HAP-1 (cell line): ENCODE measurements around the gene GLOD4.
"Not testable (repeated sequence)": the region's sequence is repeated elsewhere in the genome, so short reads cannot be mapped to it uniquely, and the experiment has no call there.

Experiments used
- DNase-seq, 2 experiments: peaks; one replicate each; pipeline ENCODE4 v3.0.0-alpha.2; 2016 to 2020; ENCODE audit warnings: low spot score in 2 of 2
- H3K27me3 ChIP-seq: fragments of 250-450 bp; sonication (Bioruptor Pico); 2 replicates; pipeline ENCODE4 v1.5.1; 2020; ENCODE audit warnings: low read depth, mild to moderate bottlenecking, moderate library complexity
- H3K36me3 ChIP-seq: fragments of 250-450 bp; sonication (Bioruptor Pico); replicated peaks from 2 replicates; pipeline ENCODE4 v1.5.1; 2020; ENCODE audit warnings: mild to moderate bottlenecking
- H3K4me1 ChIP-seq: fragments of 250-450 bp; sonication (Bioruptor Pico); 2 replicates; pipeline ENCODE4 v1.5.1; 2020; ENCODE audit warnings: mild to moderate bottlenecking
- H3K4me3 ChIP-seq: fragments of 250-450 bp; sonication (Bioruptor Pico); 2 replicates; pipeline ENCODE4 v1.5.1; 2020; ENCODE audit warnings: mild to moderate bottlenecking, moderate library complexity
- H3K9me3 ChIP-seq: fragments of 250-450 bp; sonication (Bioruptor Pico); 2 replicates; pipeline ENCODE4 v1.5.1; 2020; ENCODE audit warnings: mild to moderate bottlenecking, moderate library complexity
- in situ Hi-C: fragments of 300-500 bp; cut with MboI; formaldehyde crosslinking; loops from 3 replicates; pipeline ENCODE4 v1.14.3; 2020; ENCODE audit warnings: low sequenced_read_pairs, inconsistent platforms, mixed read lengths

GLOD4 gene, protein sequence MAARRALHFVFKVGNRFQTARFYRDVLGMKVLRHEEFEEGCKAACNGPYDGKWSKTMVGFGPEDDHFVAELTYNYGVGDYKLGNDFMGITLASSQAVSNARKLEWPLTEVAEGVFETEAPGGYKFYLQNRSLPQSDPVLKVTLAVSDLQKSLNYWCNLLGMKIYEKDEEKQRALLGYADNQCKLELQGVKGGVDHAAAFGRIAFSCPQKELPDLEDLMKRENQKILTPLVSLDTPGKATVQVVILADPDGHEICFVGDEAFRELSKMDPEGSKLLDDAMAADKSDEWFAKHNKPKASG

DNA sequence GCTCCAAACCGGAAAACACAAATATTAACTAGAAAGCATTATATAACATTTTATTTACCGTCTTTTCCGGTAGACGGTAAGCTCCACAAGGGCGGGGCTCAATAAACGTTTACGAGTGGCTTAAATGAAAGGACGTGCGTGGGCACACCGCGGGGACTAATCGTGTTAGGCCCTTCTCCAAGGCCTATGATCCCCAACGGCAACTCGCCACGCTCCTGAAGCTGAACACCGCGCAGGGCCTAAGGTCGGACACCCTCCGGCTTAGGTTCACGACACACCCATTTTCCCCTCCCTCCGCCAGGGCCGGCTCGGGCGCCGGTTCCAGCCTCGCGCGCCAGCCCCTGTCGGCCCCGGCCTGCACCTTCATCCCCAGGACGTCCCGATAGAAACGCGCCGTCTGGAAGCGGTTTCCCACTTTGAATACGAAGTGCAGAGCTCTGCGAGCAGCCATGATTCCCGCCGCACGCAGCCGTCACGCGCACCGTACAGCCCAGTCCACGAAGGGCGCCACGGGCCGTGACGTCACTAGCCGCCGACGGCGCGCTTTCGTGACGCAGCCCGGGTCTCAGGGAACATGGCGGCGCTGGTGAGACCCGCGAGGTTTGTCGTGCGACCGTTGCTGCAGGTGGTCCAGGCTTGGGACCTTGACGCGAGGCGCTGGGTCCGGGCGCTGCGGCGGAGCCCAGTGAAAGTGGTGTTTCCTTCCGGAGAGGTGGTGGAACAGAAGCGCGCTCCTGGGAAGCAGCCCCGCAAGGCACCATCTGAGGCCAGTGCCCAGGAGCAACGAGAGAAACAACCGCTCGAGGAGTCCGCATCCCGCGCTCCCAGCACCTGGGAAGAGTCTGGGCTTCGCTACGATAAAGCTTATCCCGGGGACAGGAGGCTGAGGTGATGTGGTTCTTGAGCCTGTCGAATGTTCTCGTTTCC is at the start of gene GLOD4, which contains the start of gene MRM3:
Gene GLOD4, minus strand, starts transcription at position 476 of the 927 bp plus-strand sequence. Its CDS starts 25 bp downstream, at position 451.
Gene MRM3, plus strand, starts transcription at position 549 of the 927 bp plus-strand sequence. Its CDS starts 26 bp downstream, at position 575.
- peaks cover 14% of the 10 kb centered on the region for H3K4me1 ChIP-seq
- H3K9me3 ChIP-seq, result no peaks in the 10 kb centered on the region
- in situ Hi-C loops, result no loop called here
- peak; percentile 48 to 91 for DNase-seq
- peak within 1 kb of the TSS; percentile 93 for H3K4me3 ChIP-seq
- H3K36me3 ChIP-seq, result peaks cover 46% of the 10 kb centered on the region
- no peaks in the 10 kb centered on the region for H3K27me3 ChIP-seq

DNA sequence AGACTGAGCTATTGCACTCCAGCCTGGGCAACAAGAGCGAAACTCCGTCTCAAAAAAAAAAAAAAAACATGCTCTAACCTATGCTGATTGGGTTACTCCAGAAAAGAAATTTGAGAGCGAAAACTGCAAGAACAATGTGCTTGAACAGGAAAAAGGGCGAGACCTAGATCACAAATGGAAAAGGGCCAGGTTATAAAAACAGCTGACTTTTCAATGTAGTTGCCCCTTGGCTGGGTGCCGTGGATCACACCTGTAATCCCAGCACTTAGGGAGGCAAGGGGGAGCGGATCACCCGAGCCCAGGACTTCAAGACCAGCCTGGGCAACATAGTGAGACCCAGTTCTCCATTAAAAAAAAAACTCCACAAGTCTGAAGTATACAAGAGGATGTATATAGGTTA is 48.9 kb upstream of the GLOD4 start:
- DNase-seq, result no peak
- H3K4me1 ChIP-seq, result no peaks in the 10 kb centered on the region
- no peak overlapping the region for H3K4me3 ChIP-seq
- no peaks in the 10 kb centered on the region for H3K27me3 ChIP-seq
- H3K9me3 ChIP-seq, result peaks cover 2% of the 10 kb centered on the region; the same call in 1 of the 2 replicates
- in situ Hi-C loops, result no loop called here
- H3K36me3 ChIP-seq, result peaks cover 2% of the 10 kb centered on the region; the same call in 1 of the 2 replicates

DNA sequence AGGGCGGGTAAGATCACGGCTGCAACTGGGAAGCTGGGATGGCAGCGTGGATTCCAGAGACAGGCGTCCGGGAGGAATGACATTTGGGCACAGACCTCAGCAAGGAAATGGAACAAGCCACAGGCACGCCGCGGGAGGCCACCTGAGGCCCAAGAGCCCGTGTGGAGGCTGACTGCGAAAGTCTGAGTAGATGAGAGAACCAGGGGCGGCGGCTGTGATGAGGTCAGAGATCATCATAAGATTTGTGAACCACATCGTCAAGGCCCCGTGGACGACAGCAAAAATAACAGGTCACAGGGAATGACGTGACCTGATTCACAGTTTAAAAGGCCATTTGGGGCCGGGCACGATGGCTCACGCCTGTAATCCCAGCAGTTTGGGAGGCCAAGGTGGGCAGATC is 48.3 kb upstream of the GLOD4 start:
- Histone ChIP-seq H3K27me3 (no peaks in the 10 kb centered on the region), H3K36me3 (peaks cover 8% of the 10 kb centered on the region), H3K4me3 (no peak overlapping the region), H3K4me1 (no peaks in the 10 kb centered on the region), H3K9me3 (peaks cover 2% of the 10 kb centered on the region; the same call in 1 of the 2 replicates)
- in situ Hi-C loops, result no loop called here
- no peak for DNase-seq

DNA sequence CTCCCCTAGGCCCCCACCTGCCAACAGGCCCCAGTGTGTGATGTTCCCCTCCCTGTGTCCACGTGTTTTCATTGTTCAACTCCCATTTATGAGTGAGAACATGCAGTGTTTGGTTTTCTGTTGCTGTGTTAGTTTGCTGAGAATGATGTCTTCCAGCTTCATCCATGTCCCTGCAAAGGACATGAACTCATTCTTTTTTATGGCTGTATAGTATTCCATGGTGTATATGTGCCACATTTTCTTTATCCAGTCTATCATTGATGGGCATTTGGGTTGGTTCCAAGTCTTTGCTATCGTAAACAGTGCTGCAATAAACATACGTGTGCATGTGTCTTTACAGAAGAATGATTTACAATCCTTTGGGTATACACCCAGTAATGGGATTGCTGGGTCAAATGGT is 47.5 kb upstream of the GLOD4 start:
- H3K4me3 ChIP-seq, H3K27me3 ChIP-seq, in situ Hi-C loops, DNase-seq, H3K9me3 ChIP-seq, H3K4me1 ChIP-seq: not testable (repeated sequence)
- peaks cover 12% of the 10 kb centered on the region for H3K36me3 ChIP-seq

DNA sequence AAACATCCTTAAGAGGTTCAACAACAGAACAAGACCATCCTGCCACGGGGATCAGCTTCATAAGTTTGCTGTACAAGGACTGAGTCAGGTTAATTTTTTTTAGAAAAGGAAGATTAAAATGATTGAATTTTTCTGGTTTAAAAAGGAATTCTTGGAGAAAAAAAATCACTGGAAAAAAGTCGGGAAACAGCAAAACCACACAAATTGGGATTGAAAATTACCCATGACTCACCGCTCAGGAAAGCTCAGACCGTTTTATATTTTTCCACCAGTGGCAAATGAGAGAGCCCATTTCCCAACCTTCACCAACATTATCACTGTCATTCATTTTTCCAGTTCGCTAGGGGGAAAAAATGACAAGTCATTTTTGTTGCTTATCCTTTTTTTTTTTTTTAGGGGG is 46.7 kb upstream of the GLOD4 start:
- H3K36me3 ChIP-seq, result peaks cover 19% of the 10 kb centered on the region
- no peak for DNase-seq
- in situ Hi-C loops, result no loop called here
- H3K27me3 ChIP-seq, result no peaks in the 10 kb centered on the region
- no peaks in the 10 kb centered on the region for H3K4me1 ChIP-seq
- H3K4me3 ChIP-seq, result no peak overlapping the region
- peaks cover 2% of the 10 kb centered on the region; the same call in 1 of the 2 replicates for H3K9me3 ChIP-seq

DNA sequence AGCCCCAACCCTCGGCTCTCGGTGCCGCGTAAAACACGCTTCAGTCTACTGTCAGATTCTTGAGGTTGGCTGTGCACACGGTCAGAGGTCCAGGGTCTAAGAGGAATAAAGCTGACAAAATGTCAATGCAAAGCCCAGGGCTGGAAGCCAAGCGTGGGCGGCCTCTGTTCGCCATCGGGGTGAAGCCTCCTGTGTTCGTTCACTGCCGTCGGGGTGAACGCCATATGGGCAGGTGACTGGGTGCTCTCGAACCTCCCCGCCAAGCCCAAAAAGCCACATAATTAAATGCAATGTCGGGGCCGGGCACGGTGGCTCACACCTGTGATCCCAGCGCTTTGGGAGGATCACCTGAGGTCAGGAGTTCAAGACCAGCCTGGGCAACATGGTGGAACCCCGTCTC is 44.7 kb upstream of the GLOD4 start:
- Histone ChIP-seq H3K36me3 (peaks cover 32% of the 10 kb centered on the region), H3K27me3 (no peaks in the 10 kb centered on the region), H3K9me3 (peaks cover 2% of the 10 kb centered on the region; the same call in 1 of the 2 replicates), H3K4me3 (no peak overlapping the region), H3K4me1 (no peaks in the 10 kb centered on the region)
- DNase-seq, result no peak
- in situ Hi-C loops, result no loop called here

DNA sequence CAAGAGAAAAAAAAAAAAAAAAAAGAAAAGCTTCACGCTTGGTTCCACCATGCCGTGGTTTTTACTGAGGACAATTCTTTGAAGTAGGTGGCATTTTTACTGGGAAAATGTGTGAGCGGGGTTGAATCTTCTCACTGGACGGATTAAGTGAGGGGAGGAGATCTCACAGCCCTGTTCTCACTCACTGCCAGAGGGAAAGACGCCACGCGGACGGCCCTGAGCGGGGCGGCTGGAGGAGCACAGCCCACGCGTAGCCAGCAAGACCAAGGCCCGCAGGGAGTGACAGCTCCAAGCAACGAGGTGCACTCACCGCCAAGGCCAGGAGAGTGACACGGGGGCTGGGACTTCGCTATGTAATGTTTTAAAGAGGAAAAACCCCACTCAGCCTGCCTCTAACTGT is 43.1 kb upstream of the GLOD4 start:
- in situ Hi-C loops, result no loop called here
- no peak for DNase-seq
- Histone ChIP-seq H3K9me3 (no peaks in the 10 kb centered on the region), H3K4me1 (no peaks in the 10 kb centered on the region), H3K4me3 (no peak overlapping the region), H3K36me3 (peaks cover 39% of the 10 kb centered on the region), H3K27me3 (no peaks in the 10 kb centered on the region)

DNA sequence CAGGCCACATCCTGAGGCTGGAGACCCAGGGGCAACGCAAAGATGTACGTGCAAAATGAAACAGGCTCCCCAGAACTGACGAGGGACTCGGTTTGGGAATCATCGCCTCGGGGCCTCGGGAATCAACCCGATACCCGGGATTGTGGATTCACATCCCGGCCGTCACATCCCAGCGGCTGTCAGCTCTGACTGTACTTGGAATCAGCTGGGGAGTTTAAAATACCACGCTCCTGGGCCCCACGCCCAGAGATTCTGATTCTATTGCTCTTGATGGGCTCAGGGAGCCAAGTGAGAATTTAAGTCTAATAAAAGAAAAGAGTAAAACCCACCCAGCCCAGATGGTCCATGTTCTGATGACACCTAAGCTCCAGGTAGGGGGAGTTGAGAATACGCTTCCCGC is 42.3 kb upstream of the GLOD4 start:
- in situ Hi-C loops, result no loop called here
- H3K9me3 ChIP-seq, result no peaks in the 10 kb centered on the region
- H3K4me3 ChIP-seq, result no peak overlapping the region
- DNase-seq, result no peak
- no peaks in the 10 kb centered on the region for H3K27me3 ChIP-seq
- no peaks in the 10 kb centered on the region for H3K4me1 ChIP-seq
- H3K36me3 ChIP-seq, result peaks cover 47% of the 10 kb centered on the region

DNA sequence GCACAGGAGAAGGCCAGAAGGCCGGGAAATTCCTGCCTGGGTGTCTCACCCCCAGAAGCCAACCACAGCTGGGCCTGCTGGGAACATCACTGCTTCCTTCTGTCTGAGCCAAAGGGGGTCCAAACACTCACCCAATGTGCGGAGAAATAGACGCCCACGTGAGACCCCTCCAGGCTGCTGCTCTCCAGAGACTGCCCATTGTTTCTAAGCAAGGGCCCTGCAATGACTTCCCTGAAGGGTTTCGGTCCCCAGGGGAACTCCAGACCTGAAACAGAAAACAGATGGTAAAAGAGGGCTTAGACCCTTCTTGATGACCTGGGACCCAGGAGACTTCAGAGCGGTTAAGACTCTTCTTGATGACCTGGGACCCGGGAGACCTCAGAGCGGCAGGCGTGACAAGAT is 41.4 kb upstream of the GLOD4 start:
- no peak for DNase-seq
- Histone ChIP-seq H3K4me1 (no peaks in the 10 kb centered on the region), H3K9me3 (no peaks in the 10 kb centered on the region), H3K4me3 (no peak overlapping the region), H3K36me3 (peaks cover 54% of the 10 kb centered on the region), H3K27me3 (no peaks in the 10 kb centered on the region)
- in situ Hi-C loops, result no loop called here

DNA sequence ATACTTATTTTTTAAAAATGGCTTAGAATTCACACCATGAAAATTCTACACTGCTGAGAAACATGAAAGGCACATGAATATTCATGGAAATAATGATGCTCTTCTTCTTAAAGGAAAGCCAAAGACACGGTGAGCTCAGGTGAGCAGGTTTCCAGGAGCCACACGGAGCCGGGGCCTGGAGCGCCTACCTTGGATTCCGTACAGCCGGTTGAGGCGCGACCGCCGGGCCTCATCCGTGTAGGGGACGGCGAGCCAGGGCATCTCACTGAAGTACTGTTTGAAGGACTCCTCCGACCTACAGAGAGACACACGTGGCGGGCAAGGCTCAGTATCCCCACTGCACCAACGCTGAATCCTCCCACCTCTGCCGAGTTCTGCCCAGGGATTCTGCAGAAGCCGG is 37.2 kb upstream of the GLOD4 start:
- Histone ChIP-seq H3K4me1 (no peaks in the 10 kb centered on the region), H3K36me3 (peaks cover 64% of the 10 kb centered on the region), H3K4me3 (no peak overlapping the region), H3K27me3 (no peaks in the 10 kb centered on the region), H3K9me3 (no peaks in the 10 kb centered on the region)
- DNase-seq, result no peak
- in situ Hi-C loops, result no loop called here

DNA sequence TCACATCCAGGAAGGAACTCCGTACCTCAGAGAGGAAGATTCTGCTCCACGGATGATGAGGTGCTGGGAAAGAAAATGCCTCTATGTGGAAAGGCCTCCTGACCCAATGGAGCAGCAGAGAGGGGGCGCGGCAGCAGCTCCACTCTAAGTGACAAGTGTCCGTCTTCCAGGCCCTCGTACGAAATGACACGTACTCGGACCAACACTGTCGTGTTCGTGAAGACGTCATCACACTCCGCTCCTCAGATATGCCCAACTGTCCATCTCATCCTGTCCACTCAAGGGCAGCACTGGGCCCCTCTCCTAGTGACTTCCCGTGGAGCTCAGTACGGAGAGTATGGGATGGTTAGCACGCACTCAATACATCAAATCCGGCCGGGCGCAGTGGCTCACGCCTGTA is 32.3 kb upstream of the GLOD4 start:
- H3K4me1 ChIP-seq, result no peaks in the 10 kb centered on the region
- H3K36me3 ChIP-seq, result peaks cover 45% of the 10 kb centered on the region

DNA sequence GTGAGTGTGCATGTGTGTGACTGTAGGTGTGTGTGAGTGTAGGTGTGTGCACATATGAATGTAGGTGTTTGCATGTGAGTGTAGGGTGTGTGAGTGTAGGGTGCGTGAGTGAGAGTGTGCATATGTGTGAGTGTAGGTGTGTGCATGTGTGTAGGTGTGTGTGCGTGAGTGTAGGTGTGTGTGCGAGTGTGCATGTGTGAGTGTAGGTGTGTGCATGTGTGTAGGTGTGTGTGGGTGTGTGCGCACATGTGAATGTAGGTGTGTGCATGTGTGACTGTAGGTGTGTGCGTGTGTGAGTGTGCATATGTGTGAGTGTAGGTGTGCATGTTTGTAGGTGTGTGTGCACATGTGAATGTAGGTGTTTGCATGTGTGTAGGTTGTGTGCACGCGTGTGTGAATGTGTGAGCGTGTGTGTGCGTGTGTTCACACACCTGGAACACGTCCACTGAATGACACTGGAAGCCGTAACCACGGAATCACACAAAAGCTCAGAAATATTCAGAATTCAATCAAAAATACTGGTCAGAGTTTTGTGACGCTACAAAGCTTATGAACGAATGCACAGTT is 30.6 kb upstream of the GLOD4 start:
- no peak for DNase-seq
- H3K9me3 ChIP-seq, result no peaks in the 10 kb centered on the region
- peaks cover 31% of the 10 kb centered on the region for H3K36me3 ChIP-seq
- in situ Hi-C loops, result no loop called here
- no peaks in the 10 kb centered on the region for H3K27me3 ChIP-seq
- H3K4me1 ChIP-seq, result no peaks in the 10 kb centered on the region
- no peak overlapping the region for H3K4me3 ChIP-seq

More for the DNA sequence above, 32.3 kb upstream of the GLOD4 start:
- Histone ChIP-seq H3K4me3 (no peak overlapping the region), H3K27me3 (no peaks in the 10 kb centered on the region), H3K9me3 (no peaks in the 10 kb centered on the region)
- DNase-seq, result no peak
- in situ Hi-C loops, result no loop called here

DNA sequence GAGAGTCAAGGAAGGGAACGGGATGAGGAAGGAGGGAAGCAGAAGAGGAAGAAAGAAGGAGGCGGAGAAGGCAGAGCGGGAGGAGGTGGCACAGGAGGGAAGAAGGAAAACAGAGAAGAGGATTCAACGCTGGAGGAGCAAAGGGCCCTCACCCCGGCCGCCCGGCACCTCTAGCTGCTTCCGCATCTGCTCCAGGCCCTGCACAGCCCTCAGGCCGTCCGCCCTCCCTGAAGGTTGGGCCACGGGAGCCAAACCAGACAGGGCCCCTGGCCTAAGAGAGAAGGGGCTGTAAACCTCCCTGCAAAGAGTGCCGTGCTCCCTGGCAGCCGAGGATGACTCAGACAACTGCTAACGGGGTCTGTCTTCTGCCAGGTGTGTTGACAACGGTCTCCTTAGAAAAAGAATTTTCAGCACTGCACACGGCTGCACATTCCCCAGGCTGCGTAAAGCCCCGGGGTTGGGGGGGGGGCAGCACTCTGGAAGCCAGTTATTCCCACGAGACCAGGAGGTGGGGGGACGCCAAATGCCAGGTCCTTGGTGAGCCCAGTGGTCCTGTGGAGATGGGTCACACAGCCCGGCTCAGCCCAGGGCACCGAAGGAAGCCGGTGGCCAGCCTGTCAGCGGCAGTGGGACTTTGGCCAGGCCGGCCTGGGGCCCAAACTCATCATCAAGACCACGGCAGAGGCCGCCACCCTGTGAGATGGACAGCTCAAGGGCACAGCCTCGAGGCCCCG is 29.1 kb upstream of the GLOD4 start:
- Histone ChIP-seq H3K27me3 (no peaks in the 10 kb centered on the region), H3K4me3 (no peak overlapping the region), H3K36me3 (peaks cover 24% of the 10 kb centered on the region), H3K9me3 (no peaks in the 10 kb centered on the region), H3K4me1 (no peaks in the 10 kb centered on the region)
- no peak for DNase-seq
- in situ Hi-C loops, result no loop called here
